Measurements from ENCODE around the gene SPATA1.
"Not testable (repeated sequence)": the region's sequence is repeated elsewhere in the genome, so short reads cannot be mapped to it uniquely, and the experiment has no call there.

Gene SPATA1

DNA sequence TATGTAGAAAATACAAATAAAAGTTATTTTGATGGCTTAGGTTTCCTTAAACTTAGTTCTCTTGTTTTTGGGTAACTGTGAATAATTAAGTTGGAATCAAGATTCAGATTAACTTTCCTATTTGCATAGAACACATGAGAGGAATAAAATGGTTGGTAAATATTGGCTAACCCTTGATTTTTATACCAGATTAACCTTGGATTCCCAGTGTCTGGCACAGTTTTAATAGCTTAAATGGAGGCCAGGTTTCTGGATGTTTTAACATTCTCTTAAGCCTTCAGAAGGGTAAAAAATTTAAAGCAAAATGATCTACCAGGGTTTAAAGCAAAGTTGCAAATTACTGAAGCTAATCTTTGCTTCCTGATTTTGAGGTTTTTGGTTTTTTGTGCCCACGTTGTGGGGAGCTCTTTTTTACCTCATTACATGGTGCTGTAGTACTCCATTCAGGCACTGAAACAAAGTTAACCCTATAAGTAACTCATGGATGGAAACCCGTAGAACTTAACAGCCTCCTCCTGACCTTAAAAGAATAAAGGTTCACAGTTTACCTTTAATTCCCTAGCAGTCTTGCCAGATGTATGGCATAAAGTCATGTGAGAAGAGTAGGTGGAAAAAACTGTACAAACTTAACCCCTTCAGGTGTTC lies 8.4 kb upstream of the SPATA1 start:
- TF ChIP-seq, protein P1, sequence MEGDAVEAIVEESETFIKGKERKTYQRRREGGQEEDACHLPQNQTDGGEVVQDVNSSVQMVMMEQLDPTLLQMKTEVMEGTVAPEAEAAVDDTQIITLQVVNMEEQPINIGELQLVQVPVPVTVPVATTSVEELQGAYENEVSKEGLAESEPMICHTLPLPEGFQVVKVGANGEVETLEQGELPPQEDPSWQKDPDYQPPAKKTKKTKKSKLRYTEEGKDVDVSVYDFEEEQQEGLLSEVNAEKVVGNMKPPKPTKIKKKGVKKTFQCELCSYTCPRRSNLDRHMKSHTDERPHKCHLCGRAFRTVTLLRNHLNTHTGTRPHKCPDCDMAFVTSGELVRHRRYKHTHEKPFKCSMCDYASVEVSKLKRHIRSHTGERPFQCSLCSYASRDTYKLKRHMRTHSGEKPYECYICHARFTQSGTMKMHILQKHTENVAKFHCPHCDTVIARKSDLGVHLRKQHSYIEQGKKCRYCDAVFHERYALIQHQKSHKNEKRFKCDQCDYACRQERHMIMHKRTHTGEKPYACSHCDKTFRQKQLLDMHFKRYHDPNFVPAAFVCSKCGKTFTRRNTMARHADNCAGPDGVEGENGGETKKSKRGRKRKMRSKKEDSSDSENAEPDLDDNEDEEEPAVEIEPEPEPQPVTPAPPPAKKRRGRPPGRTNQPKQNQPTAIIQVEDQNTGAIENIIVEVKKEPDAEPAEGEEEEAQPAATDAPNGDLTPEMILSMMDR (conservative IDR thresholded peaks at IDR 0.05; ENCODE audit: low read depth, low read length), result no peak
- no peak overlapping the region for H3K4me3 ChIP-seq (ENCODE audit: low read length)
- DNase-seq (ENCODE audit: low read depth), result no peak

DNA sequence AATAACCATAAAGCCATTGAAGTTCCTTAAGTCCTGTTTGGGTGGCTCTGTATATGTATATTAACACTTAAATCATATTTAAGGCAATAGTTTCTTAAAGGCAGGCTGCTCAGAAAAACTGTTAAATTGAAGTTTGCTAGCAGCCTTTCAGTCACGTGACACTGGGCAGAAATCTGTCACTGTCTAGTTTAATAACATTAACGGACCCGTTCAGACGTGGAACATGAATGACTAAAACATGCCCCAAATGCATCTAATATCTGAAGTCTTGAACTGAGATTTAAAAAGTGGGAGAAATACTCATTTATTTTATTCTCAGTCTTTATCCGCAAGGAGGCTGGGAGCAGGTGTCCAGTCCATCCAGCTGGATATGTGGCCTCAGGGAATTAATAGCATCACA lies 3.3 kb upstream of the SPATA1 start:
- TF ChIP-seq, protein P1 (conservative IDR thresholded peaks at IDR 0.05; ENCODE audit: low read depth, low read length), result no peak
- no peak for DNase-seq (ENCODE audit: low read depth)
- H3K4me3 ChIP-seq (ENCODE audit: low read length), result no peak overlapping the region

DNA sequence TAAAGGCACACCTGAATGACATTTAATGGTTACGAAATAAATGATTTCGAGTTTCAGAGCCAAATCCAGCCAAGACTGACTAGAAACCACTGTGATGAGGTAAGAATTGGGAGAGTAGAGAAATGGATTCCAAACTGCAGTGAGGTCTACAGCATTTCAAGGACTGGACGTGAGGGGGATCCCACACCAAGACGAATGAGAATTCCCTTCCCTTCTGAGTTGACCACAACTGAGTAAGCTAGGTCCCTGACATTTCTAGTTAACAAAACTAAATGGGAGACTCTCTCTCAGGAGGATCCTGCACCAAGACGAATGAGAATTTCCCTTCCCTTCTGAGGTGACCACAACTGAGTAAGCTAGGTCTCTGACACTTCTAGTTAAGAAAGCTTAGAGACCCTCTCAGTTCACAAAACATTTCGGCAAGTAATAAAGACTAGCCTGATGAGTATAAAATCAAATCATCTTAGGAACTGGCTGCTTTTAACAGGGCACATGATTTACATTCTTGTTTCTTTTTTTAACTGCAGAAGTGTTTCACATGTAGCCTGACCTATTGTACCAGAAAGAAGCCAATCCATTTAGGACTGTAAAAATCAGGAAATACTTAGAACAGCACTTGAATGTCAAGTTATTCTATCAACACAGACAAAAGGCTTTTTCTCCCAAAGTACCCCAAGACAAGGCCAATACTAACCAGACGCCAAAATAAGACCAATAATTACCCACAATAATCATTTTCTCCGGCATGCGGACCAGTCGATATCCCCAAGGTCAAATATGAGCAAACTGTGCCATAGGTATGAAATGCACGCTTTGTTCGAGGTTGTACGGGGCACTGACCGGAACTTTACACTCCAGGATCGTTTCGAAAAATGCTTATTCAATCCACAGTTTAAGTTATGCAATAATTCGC lies 1.4 kb upstream of the SPATA1 start:
- DNase-seq (ENCODE audit: low read depth), result no peak
- TF ChIP-seq, protein P1 (conservative IDR thresholded peaks at IDR 0.05; ENCODE audit: low read depth, low read length), result peak; percentile 12
- peak overlapping the region; percentile 71 for H3K4me3 ChIP-seq (ENCODE audit: low read length)

DNA sequence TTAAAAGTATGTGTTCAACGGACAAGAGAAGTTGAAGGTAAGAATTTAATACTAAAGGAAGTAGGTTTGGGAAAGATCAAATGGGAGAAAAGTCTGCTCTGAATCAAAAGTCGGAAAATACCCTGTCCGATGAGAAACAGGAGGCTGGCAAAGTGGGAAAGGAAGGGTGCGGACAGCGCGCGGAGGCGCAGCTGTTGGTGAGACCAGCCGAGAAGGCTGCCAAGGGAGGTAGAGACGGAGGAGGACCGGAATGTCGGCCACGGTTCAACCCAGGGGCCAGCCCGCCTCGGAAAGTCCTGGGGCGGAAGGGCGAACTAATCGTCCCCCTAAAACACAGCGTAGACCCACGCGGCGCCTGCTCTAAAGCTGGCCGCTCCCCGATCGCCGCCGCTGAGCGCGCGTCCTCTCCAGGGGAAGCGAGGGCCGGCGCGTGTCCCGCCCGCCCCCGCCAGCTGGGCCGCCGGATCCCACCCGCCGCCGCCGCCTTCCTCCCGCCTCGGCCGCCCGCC lies 639 bp upstream of the SPATA1 start:
- TF ChIP-seq, protein P1 (conservative IDR thresholded peaks at IDR 0.05; ENCODE audit: low read depth, low read length), result no peak
- no peak for DNase-seq (ENCODE audit: low read depth)
- peak overlapping the region; percentile 71 for H3K4me3 ChIP-seq (ENCODE audit: low read length)

DNA sequence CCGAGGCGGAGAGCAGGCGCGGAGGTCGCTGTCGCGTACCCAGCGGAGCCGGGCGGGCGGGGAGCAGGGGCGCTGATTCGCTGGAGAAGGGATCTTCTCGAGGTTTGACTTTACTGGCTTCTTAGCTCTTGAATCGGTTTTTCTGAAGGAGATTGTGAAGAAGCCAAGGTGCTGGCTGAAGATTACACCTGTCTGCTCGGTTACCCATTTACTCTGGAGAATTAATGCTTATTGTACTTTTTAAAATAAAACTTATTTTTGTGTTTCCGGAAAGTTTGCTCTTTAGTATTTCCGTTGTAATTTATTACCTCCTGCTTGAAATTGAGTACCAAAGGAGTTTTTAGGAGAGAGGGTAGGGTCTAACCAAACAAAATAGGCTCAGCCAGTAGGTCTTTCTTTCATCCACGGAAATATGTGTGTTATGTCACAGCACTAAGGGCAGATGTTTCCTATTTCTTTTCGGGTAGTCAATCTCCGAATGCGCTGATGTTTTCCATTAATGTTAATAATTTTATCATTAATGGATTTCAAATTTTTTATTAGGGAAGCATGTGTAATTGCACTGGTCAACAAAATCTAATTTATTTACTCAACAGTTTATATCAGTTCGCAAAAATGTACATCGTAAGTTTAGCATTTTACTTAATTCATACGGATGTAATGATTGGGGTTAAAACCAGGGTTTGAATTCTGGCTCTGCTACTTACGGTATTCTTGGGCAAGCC lies 705 bp downstream of the SPATA1 start:
- H3K4me3 ChIP-seq (ENCODE audit: low read length), result peak overlapping the region; percentile 71
- DNase-seq (ENCODE audit: low read depth), result no peak
- TF ChIP-seq, protein P1 (conservative IDR thresholded peaks at IDR 0.05; ENCODE audit: low read depth, low read length), result no peak

DNA sequence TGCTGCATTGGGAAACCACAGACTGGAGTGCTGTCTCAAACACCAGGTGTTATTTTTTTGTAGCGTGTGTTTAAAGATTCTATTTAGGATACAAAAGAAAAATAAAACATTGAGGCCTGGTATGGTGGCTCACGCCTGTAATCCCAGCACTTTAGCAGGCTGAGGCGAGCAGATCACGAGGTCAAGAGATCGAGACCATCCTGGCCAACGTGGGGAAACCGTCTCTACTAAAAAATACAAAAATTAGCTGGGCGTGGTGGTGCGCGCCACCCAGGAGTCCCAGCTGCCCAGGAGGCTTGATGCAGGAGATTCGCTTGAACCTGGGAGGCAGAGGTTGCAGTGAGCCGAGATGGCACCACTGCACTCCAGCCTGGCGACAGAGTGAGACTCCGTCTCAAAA lies 1.7 kb downstream of the SPATA1 start:
- not testable (repeated sequence) for H3K4me3 ChIP-seq (ENCODE audit: low read length); DNase-seq (ENCODE audit: low read depth)

DNA sequence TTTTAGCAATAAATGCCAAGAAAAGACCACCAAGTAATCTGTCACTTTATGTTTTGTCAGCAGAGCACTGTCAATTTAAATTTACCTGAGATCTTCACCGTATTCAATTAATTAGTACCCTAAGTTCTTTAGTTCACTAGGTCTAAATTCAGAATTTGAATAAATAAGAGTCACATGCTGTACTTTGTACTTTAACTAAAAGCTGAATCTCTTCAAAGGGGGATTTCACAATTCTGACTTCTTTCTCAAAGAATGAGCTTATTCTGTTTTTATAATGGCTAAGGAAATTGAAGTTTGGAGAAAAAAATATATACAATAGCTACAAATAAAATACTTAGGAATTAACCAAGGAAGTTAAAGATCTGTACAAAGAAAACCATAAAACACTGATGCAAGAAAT lies 2.3 kb downstream of the SPATA1 start:
- H3K4me3 ChIP-seq (ENCODE audit: low read length), result no peak overlapping the region
- no peak for DNase-seq (ENCODE audit: low read depth)
- TF ChIP-seq, protein P1 (conservative IDR thresholded peaks at IDR 0.05; ENCODE audit: low read depth, low read length), result no peak
